Measurements from ENCODE around the gene GSG1L. TPM values are rescaled to one million over a fixed set of nuclear protein-coding genes. Genes with fewer than 3 reads are reported as not detected.

Gene GSG1L
- polyA plus RNA-seq, 3 donors: not detected

DNA sequence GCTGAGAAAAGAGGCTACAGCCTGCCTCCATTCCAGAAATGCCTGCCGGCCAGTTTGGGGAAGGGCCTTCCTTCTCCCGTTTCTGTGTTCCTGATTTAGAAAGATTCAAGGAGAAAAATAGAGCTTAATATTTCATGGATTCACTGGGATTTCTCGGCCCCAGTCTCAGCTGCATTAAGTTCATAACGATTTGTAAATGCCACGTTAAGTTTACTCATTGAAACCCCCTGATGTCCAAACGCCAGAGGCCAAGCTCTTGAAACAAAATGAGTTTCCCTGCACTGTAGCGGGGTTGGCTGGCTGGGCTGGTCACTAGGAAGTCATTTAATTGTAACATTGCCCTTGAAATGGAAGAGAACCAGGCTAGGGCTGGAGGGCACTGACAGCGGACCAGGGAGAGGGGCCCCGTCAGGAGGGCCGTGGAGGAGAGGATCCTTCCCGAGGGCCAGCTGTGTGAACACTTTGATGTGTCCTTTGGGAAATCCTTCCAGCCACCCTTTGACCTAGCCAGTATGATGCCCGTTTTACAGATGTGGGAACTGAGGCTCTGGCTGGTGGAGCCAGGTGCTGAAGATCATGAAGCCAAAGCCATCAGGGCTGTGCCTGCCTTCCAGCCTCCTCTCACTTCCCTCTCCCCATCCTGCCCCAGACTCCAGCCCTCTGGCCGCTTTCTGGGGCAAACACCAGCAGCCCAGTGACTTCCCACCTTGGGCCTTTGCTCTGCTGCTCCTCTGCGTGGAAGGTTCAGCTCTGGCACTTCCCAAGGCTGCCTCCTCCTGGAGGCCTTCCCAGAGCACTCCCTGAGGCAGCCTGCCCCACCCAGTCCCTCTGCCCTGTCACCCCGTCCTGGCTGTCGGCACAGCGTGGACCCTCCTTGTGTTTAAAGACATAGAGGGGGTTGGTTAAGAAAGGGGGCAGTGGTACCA is 293.0 kb downstream of the GSG1L start:
- peaks cover 43 to 56% of the 10 kb centered on the region in 2 donors for H3K36me3 Mint-ChIP-seq
- Histone ChIP-seq H3K27ac (ENCODE audit: low read depth in 1 of 2, low read length in 2 of 2) (no peak overlapping the region), H3K9me3 (replicated peaks in 1 of 2; ENCODE audit: control insufficient read depth in 1 of 2, insufficient read depth in 1 of 2, low read length in 2 of 2) (no peaks in the 10 kb centered on the region), H3K4me2 (replicated peaks; ENCODE audit: extremely low read depth, low read length, poor library complexity, severe bottlenecking) (no peak overlapping the region), H3K4me3 (replicated peaks in 1 of 3; ENCODE audit: low read depth in 2 of 3, low read length in 3 of 3) (no peak overlapping the region), H3K4me1 (ENCODE audit: control insufficient read depth in 1 of 2, insufficient read depth in 2 of 2, low read length in 2 of 2) (no peaks in the 10 kb centered on the region), H3K27me3 (ENCODE audit: control insufficient read depth in 2 of 2, insufficient read depth in 2 of 2, low read length in 2 of 2) (no peaks in the 10 kb centered on the region), H2AFZ (ENCODE audit: insufficient read depth, low read depth, low read length, poor library complexity, severe bottlenecking) (no peak overlapping the region), H4K20me1 (ENCODE audit: insufficient read depth, low read length) (no peaks in the 10 kb centered on the region), H3K36me3 (replicated peaks in 1 of 2; ENCODE audit: control insufficient read depth in 1 of 2, insufficient read depth in 2 of 2, low read length in 2 of 2) (peaks cover 20 to 71% of the 10 kb centered on the region in 2 donors), H3K9ac (ENCODE audit: insufficient read depth, low read length, poor library complexity, severe bottlenecking) (no peak overlapping the region), H3K79me2 (ENCODE audit: insufficient read depth, low read length) (no peaks in the 10 kb centered on the region)
- H3K27me3 Mint-ChIP-seq (ENCODE audit: low read depth in 3 of 3): peaks cover 0 to 1% (median 0%) of the 10 kb centered on the region in 3 donors
- H3K4me3 Mint-ChIP-seq: no peak overlapping the region
- no peaks in the 10 kb centered on the region for H3K9me3 Mint-ChIP-seq
- peak overlapping the region in 2 of 7 donors; percentile 38 to 41 for H3K27ac Mint-ChIP-seq
- intact Hi-C loops (cut with micrococcal nuclease): no loop called here
- 97% methylated on average over 11 of the region's 17 CpGs for WGBS (ENCODE audit: insufficient coverage)
- TF ChIP-seq, protein P1, sequence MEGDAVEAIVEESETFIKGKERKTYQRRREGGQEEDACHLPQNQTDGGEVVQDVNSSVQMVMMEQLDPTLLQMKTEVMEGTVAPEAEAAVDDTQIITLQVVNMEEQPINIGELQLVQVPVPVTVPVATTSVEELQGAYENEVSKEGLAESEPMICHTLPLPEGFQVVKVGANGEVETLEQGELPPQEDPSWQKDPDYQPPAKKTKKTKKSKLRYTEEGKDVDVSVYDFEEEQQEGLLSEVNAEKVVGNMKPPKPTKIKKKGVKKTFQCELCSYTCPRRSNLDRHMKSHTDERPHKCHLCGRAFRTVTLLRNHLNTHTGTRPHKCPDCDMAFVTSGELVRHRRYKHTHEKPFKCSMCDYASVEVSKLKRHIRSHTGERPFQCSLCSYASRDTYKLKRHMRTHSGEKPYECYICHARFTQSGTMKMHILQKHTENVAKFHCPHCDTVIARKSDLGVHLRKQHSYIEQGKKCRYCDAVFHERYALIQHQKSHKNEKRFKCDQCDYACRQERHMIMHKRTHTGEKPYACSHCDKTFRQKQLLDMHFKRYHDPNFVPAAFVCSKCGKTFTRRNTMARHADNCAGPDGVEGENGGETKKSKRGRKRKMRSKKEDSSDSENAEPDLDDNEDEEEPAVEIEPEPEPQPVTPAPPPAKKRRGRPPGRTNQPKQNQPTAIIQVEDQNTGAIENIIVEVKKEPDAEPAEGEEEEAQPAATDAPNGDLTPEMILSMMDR (IDR thresholded peaks at IDR 0.05): no peak
- no peak for DNase-seq
- H3K4me1 Mint-ChIP-seq: no peaks in the 10 kb centered on the region

DNA sequence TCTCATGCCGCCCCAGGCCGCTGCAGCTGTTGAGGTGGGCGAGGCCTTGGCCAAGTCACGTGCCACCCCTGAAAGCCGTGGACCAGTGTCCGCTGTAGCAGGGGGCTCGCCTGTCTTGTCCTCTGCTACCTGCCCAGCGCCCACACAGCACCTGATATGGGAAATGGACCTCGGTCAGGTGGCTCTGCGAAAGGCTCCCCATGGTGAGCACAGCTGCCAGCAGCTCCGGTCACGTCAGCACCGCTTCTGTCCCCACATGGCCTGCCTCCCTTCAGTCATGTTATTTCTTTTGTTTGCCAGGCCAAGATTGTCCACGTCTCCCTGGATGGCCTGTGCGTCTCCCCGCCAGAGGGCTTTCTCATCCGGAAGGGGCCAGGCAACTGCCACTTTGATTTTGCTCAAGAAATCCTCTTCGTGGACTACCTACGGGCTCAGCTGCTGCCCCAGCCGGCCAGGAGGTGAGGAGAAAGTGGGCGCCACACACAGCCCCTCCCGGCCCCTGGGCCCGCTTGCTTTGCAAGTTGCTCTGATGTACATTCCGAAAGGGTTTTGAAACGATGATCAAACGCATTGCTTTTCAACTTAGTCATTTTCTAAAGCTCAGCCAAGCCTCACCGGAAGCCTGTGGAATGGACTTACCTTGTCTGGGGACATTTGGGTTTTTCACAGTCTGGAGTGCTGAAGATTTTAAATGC is 293.8 kb downstream of the GSG1L start:
- Mint-ChIP-seq H3K4me3 (no peak overlapping the region), H3K27ac (no peak overlapping the region), H3K36me3 (peaks cover 49 to 61% of the 10 kb centered on the region in 2 donors), H3K9me3 (peaks cover 0 to 3% (median 0%) of the 10 kb centered on the region in 7 donors), H3K4me1 (no peaks in the 10 kb centered on the region), H3K27me3 (ENCODE audit: low read depth in 3 of 3) (no peaks in the 10 kb centered on the region)
- WGBS (ENCODE audit: insufficient coverage): 96% methylated on average over 25 of the region's 27 CpGs
- Histone ChIP-seq H3K27me3 (ENCODE audit: control insufficient read depth in 2 of 2, insufficient read depth in 2 of 2, low read length in 2 of 2) (no peaks in the 10 kb centered on the region), H3K36me3 (replicated peaks in 1 of 2; ENCODE audit: control insufficient read depth in 1 of 2, insufficient read depth in 2 of 2, low read length in 2 of 2) (peaks cover 22 to 79% of the 10 kb centered on the region in 2 donors), H3K4me2 (replicated peaks; ENCODE audit: extremely low read depth, low read length, poor library complexity, severe bottlenecking) (no peak overlapping the region), H4K20me1 (ENCODE audit: insufficient read depth, low read length) (no peaks in the 10 kb centered on the region), H2AFZ (ENCODE audit: insufficient read depth, low read depth, low read length, poor library complexity, severe bottlenecking) (no peak overlapping the region), H3K4me1 (ENCODE audit: control insufficient read depth in 1 of 2, insufficient read depth in 2 of 2, low read length in 2 of 2) (no peaks in the 10 kb centered on the region), H3K9me3 (replicated peaks in 1 of 2; ENCODE audit: control insufficient read depth in 1 of 2, insufficient read depth in 1 of 2, low read length in 2 of 2) (no peaks in the 10 kb centered on the region), H3K27ac (ENCODE audit: low read depth in 1 of 2, low read length in 2 of 2) (no peak overlapping the region), H3K9ac (ENCODE audit: insufficient read depth, low read length, poor library complexity, severe bottlenecking) (no peak overlapping the region), H3K79me2 (ENCODE audit: insufficient read depth, low read length) (no peaks in the 10 kb centered on the region), H3K4me3 (replicated peaks in 1 of 3; ENCODE audit: low read depth in 2 of 3, low read length in 3 of 3) (no peak overlapping the region)
- TF ChIP-seq, protein P1 (IDR thresholded peaks at IDR 0.05): no peak
- DNase-seq: no peak
- intact Hi-C loops (cut with micrococcal nuclease): no loop called here

All from CD14-positive monocyte (primary cell).